Endodermal cell (in vitro differentiated cells): ENCODE results near the gene MEGF8. TPM values are rescaled to one million over a fixed set of nuclear protein-coding genes. Genes with fewer than 3 reads are reported as not detected.

ENCODE experiments used
- DNase-seq: peaks from one replicate; pipeline ENCODE4 v3.0.0-alpha.2; 2017
- H3K27ac ChIP-seq: 2 replicates; pipeline ENCODE4 v1.5.1; 2013; ENCODE audit warnings: mild to moderate bottlenecking, low read depth, low read length, moderate library complexity
- H3K27me3 ChIP-seq: 2 replicates; pipeline ENCODE4 v1.6.1; 2013; ENCODE audit warnings: mild to moderate bottlenecking, low read length, moderate library complexity; ENCODE audit not compliant: insufficient read depth, control insufficient read depth, poor library complexity, severe bottlenecking
- H3K36me3 ChIP-seq: 2 replicates; pipeline ENCODE4 v1.7.0; 2013; ENCODE audit warnings: mild to moderate bottlenecking, low read length, moderate library complexity; ENCODE audit not compliant: control insufficient read depth, insufficient read depth
- H3K4me1 ChIP-seq: one replicate; pipeline ENCODE4 v1.7.0; 2013; ENCODE audit warnings: low read length; ENCODE audit not compliant: control insufficient read depth, insufficient read depth
- H3K4me3 ChIP-seq: 2 replicates; pipeline ENCODE4 v1.5.1; 2013; ENCODE audit warnings: mild to moderate bottlenecking, low read length, moderate library complexity
- H3K9ac ChIP-seq: 2 replicates; pipeline ENCODE4 v1.6.1; 2013; ENCODE audit warnings: mild to moderate bottlenecking, low read length, moderate library complexity; ENCODE audit not compliant: poor library complexity, severe bottlenecking; ENCODE audit errors: extremely low read depth
- H3K9me3 ChIP-seq: 2 replicates; pipeline ENCODE4 v1.6.1; 2013; ENCODE audit warnings: mild to moderate bottlenecking, low read length, moderate library complexity; ENCODE audit not compliant: control insufficient read depth
- H3K27ac Mint-ChIP-seq: 2 replicates; pipeline ENCODE4 v1.8.0; 2020; ENCODE audit warnings: mixed read lengths
- H3K27me3 Mint-ChIP-seq: 2 replicates; pipeline ENCODE4 v1.8.0; 2021; ENCODE audit warnings: mild to moderate bottlenecking, mixed read lengths; ENCODE audit not compliant: insufficient read depth
- H3K36me3 Mint-ChIP-seq: 2 replicates; pipeline ENCODE4 v1.8.0; 2020; ENCODE audit warnings: low read depth, mixed read lengths
- H3K4me1 Mint-ChIP-seq: 2 replicates; pipeline ENCODE4 v1.8.0; 2020; ENCODE audit warnings: mixed read lengths
- H3K4me3 Mint-ChIP-seq: 2 replicates; pipeline ENCODE4 v1.8.0; 2020; ENCODE audit warnings: mild to moderate bottlenecking, moderate library complexity, mixed read lengths
- H3K9me3 Mint-ChIP-seq: 2 replicates; pipeline ENCODE4 v1.8.0; 2020; ENCODE audit warnings: mild to moderate bottlenecking, mixed read lengths
- CTCF ChIP-seq: fragments of 200-600 bp; sonication (generic); conservative IDR thresholded peaks from 2 replicates; pipeline ENCODE4 v1.5.0; 2021; ENCODE audit warnings: antibody characterized with exemption, mild to moderate bottlenecking
- WGBS, 2 experiments: methylation state at CpG; one replicate each; pipeline versions ENCODE4 v1.1.5 to v1.1.7; 2013; ENCODE audit warnings: missing lambda C conversion rate in 2 of 2, mixed read lengths in 1 of 2; ENCODE audit not compliant: insufficient coverage in 1 of 2, insufficient read length in 1 of 2; 5-methylcytosine and 5-hydroxymethylcytosine counted together
- total RNA-seq, 2 donors: library from RNA; stranded (reverse); fragmentation: NEBNext Ultra II Directional in 1 of 2; extraction: Animal tissue kit (Norgen Biotek cat#: 25700) in 1 of 2; gene quantifications; 2 replicates in 1 of 2; 3 replicates in 1 of 2; pipeline ENCODE4 v1.2.1, GENCODE V29; 2021

Gene MEGF8
- total RNA-seq, 2 donors from 2014 or later: 48.0 to 51.4 TPM

GRCh38 chr19:42349378-42350107, 24.1 kb downstream of the MEGF8 start:
- Histone ChIP-seq H3K9me3 (no peaks in the 10 kb centered on the region), H3K9ac (no peak overlapping the region), H3K27ac (no peak overlapping the region), H3K4me3 (no peak overlapping the region), H3K36me3 (peaks cover 20% of the 10 kb centered on the region), H3K27me3 (no peaks in the 10 kb centered on the region), H3K4me1 (no peaks in the 10 kb centered on the region)
- TF ChIP-seq CTCF: no peak
- H3K36me3 Mint-ChIP-seq: peaks cover 42% of the 10 kb centered on the region
- 92 to 97% methylated on average over 2 to 14 of the region's 14 CpGs for WGBS, 2 experiments
- H3K4me1 Mint-ChIP-seq: no peaks in the 10 kb centered on the region
- H3K4me3 Mint-ChIP-seq: no peak overlapping the region
- no peaks in the 10 kb centered on the region for H3K9me3 Mint-ChIP-seq
- no peak for DNase-seq
- H3K27me3 Mint-ChIP-seq: no peaks in the 10 kb centered on the region
- no peak overlapping the region for H3K27ac Mint-ChIP-seq

GRCh38 chr19:42350417-42350816, 25.0 kb downstream of the MEGF8 start:
- H3K36me3 Mint-ChIP-seq: peaks cover 38% of the 10 kb centered on the region

DNA sequence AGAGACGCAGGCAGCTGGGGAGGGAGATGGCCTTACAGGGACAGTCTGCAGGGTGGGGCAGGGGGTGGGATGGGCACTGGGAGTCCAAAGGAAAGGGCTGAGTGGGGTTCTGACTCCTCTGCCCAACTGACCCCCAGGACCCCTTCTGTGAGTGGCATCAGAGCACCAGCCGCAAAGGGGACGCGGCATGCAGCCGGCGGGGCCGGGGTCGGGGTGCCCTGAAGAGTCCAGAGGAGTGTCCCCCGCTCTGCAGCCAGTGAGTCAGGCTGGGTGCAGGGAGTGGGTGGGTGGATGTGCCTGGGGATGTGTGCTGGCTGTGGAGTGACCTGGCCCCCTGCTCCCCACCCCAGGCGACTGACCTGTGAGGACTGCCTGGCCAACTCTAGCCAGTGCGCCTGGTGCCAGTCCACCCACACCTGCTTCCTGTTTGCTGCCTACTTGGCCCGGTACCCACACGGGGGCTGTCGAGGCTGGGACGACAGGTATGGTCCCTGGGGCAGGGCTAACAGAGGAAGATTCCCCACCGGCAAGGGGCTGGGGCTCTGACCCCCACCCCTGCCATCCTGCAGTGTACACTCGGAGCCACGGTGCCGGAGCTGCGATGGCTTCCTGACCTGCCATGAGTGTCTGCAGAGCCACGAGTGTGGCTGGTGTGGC, 25.8 kb downstream of the MEGF8 start:
- 94 to 100% methylated on average over 11 to 21 of the region's 21 CpGs for WGBS, 2 experiments
- Histone ChIP-seq H3K9ac (no peak overlapping the region), H3K4me3 (no peak overlapping the region), H3K36me3 (peaks cover 11% of the 10 kb centered on the region), H3K4me1 (no peaks in the 10 kb centered on the region), H3K9me3 (no peaks in the 10 kb centered on the region), H3K27me3 (no peaks in the 10 kb centered on the region), H3K27ac (no peak overlapping the region)
- peaks cover 35% of the 10 kb centered on the region for H3K36me3 Mint-ChIP-seq
- H3K4me3 Mint-ChIP-seq: no peak overlapping the region
- no peaks in the 10 kb centered on the region for H3K27me3 Mint-ChIP-seq
- H3K27ac Mint-ChIP-seq: no peak overlapping the region
- H3K9me3 Mint-ChIP-seq: no peaks in the 10 kb centered on the region
- no peak for DNase-seq
- no peaks in the 10 kb centered on the region for H3K4me1 Mint-ChIP-seq
- no peak for TF ChIP-seq CTCF

More at GRCh38 chr19:42350417-42350816, 25.0 kb downstream of the MEGF8 start:
- Histone ChIP-seq H3K4me1 (no peaks in the 10 kb centered on the region), H3K36me3 (peaks cover 12% of the 10 kb centered on the region), H3K9me3 (no peaks in the 10 kb centered on the region), H3K27me3 (no peaks in the 10 kb centered on the region), H3K4me3 (no peak overlapping the region), H3K9ac (no peak overlapping the region), H3K27ac (no peak overlapping the region)
- H3K9me3 Mint-ChIP-seq: no peaks in the 10 kb centered on the region
- TF ChIP-seq CTCF: no peak
- DNase-seq: no peak
- H3K4me3 Mint-ChIP-seq: no peak overlapping the region
- H3K27me3 Mint-ChIP-seq: no peaks in the 10 kb centered on the region
- 93% methylated on average over 3 of the region's 3 CpGs; no CpG with 5 or more reads in 1 of the 2 experiments for WGBS, 2 experiments
- no peak overlapping the region for H3K27ac Mint-ChIP-seq
- no peaks in the 10 kb centered on the region for H3K4me1 Mint-ChIP-seq
